GM12892 (cell line): ENCODE data around the gene ADRM1.

Source experiments
- POLR2A ChIP-seq: IDR thresholded peaks from 2 replicates; pipeline ENCODE4 v1.6.1; 2011; ENCODE audit warnings: low read depth, low read length, control low read depth
- POLR2AphosphoS5 ChIP-seq: IDR thresholded peaks from 2 replicates; pipeline ENCODE4 v1.6.1; 2011; ENCODE audit warnings: low read depth, low read length, control low read depth

GRCh38 chr20:62345681-62346370 is 43.0 kb downstream of the ADRM1 start:
- TF ChIP-seq POLR2A (no peak), POLR2AphosphoS5 (no peak)
